ENCODE results near the gene TRPV5. TPM values are rescaled to one million over a fixed set of nuclear protein-coding genes. Genes with fewer than 3 reads are reported as not detected.

The TRPV5 gene
- total RNA-seq, 1 experiment from 2014 or later = not detected

DNA sequence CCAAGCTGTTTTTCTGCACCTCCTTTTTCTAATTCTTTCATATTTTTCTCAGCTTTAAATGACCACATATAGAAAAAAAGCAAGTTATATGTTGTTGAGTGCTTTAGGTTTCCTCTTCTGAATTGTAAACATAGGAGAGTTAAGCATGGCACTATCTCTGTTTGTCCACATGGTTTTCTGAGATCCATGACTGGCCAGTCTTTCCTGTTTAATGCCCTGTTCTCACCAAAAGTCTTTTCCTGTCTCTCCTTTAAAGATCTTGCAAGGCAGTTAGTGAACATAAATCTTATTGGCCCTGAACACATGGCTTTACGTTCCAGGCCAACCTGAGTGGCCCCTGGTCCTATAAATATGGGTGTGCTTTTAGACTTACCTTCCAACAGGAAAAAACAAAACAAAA lies 19.4 kb downstream of the TRPV5 start:
- DNase-seq (ENCODE audit: low spot score) = no peak
- in situ Hi-C loops (cut with HindIII; ENCODE audit: low sequenced_read_pairs) = no loop called here

DNA sequence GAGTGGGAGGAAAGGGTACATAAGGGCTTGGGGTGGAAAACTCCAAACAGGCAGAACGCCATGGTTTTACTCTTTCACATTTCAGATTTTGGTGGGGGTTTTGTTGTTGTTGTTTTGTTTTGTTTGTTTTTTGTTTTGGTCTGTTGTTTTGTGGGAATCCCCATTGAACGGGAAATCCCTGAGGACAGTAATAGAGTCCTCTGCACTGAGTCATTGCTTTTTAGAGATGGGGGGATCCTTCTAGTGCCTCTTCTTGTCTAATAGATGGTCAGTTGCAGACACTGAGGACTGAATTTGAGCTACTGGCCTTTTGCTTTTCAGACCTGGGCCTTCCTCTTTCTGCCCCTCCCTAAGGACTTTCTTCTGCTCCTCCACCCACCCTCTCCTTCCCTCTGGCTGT lies 20.0 kb downstream of the TRPV5 start:
- no peak for DNase-seq (ENCODE audit: low spot score)
- in situ Hi-C loops (cut with HindIII; ENCODE audit: low sequenced_read_pairs) = no loop called here

- in situ Hi-C loops (cut with HindIII; ENCODE audit: low sequenced_read_pairs) = no loop called here
- no peak for DNase-seq (ENCODE audit: low spot score)
Observed at GRCh38 chr7:142913051-142913450, 20.5 kb downstream of the TRPV5 start.

GRCh38 chr7:142910481-142910880 lies 23.1 kb downstream of the TRPV5 start:
- in situ Hi-C loops (cut with HindIII; ENCODE audit: low sequenced_read_pairs) = no loop called here
- DNase-seq (ENCODE audit: low spot score) = no peak

DNA sequence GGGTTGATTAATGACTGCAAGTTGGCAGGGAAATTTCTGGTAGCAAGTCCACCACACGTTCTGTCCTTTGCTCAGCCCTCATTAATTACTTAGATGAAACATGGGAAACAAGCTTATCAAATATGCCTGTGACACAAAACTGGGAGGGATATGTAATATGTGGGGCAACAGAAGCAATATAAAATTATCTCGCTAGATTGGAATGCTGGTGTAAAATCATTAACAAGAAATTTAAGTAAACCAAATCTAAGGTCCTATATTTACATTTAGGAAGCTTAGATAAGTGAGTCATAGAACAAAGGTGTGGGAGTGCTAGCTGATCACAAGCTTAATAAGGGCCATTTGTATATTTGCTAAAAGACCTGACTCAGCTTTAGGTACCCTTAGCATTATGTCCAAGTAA lies 23.5 kb downstream of the TRPV5 start:
- in situ Hi-C loops (cut with HindIII; ENCODE audit: low sequenced_read_pairs) = no loop called here
- DNase-seq (ENCODE audit: low spot score) = no peak

DNA sequence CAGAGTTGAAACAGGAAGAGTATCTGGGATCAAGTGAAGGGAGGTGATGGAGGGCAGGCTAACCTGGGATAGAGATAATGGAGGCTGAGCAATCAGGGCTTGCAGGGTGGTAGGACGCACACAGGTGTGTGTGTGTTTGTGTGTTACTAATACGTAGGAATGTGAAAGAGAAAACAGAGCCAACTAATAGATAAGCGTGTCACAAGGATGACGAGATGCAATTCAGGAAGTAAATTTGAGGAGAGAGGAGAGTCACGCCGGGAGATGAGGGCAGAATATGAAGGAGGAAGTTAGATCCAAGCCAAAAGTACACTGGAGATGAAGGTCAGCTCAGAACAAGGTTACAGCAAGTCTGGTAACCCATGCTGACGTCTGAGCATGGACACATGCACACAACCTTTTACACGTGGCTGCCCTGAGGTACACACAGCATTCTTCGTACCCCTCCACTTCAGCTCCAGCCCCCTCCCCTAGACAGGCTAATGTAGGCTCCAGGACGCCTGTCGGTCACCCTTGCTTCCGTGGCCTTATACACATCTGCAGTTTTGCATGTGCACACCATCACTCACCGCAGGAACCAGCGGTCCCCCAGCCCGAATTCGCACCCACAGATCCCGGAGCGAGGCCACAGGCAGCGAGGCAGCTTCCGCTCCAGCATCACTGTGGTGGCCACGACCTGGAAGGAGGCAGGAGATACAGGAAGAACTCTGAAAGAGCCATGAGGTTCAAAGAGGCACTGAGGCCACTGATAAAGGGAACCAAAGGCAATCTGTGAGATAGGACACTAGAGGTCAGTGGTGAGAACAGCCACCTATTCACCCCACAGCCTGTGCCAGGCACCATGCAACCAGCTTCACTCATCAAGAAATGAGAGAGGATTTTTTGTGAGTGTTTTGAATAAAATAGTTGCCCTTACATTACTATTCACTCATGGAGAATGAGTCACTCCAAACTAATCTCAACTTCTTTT lies 24.3 kb downstream of the TRPV5 start:
- no peak for DNase-seq (ENCODE audit: low spot score)
- in situ Hi-C loops (cut with HindIII; ENCODE audit: low sequenced_read_pairs) = no loop called here

DNA sequence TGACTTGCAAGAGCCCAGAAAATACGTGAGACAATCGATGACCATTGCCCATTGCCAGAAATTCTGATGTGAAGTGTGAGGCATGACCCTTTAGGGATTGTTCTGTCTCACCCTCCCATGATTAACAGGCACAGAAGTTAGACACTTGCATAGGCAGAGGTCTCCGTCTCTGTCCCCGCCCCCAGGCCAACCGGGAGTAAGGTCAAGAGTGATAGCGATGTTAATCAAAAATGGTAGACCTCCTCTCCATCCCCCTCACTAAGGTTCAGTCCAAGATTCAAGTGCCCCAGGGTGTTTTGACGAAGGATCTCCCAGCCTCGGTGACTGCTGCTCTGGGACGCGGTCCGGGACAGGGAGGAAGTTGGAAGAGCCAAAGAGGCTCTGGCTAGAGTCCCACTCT lies 25.3 kb downstream of the TRPV5 start:
- in situ Hi-C loops (cut with HindIII; ENCODE audit: low sequenced_read_pairs) = no loop called here
- DNase-seq (ENCODE audit: low spot score) = no peak

DNA sequence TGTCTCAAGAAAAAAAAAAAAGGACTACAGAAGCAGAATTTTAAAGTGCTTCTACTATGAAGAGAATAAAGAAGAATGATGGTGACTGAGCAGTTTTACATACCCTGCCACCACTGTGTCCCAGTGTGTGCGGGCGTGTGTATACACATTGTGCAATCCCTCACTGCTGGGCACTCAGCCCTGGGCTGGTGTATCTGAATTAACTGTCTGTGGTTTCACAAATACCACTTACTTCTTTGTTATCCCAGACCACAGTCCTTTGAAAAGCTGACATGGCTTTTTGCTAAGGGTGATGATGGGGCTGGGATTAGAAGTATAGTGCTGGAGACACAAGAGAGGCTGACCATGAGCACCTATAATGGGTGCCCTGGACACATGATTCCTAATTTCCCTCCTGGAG lies 26.9 kb downstream of the TRPV5 start:
- DNase-seq (ENCODE audit: low spot score) = no peak
- in situ Hi-C loops (cut with HindIII; ENCODE audit: low sequenced_read_pairs) = no loop called here

- in situ Hi-C loops (cut with HindIII; ENCODE audit: low sequenced_read_pairs) = no loop called here
- DNase-seq (ENCODE audit: low spot score) = no peak
Observed at GRCh38 chr7:142905759-142906158, 27.8 kb downstream of the TRPV5 start.

DNA sequence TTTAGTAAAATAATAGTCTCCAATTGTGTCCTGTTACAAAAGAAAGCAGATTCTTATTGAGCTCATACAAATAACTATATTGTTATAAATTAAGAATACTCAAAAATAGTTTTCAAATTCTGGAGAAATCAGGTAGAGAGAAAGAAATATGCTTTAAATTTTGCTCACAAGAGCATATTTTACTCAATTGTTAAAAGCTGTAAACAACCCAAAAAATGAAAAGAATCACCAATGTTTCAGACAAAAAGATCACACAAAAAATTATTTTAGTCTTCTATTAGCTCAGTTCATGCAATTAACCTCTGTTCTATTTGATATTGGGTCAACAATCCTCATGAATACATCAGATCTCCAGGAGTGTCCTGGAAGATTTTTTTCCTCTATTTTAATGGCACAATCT lies 29.4 kb downstream of the TRPV5 start:
- no peak for DNase-seq (ENCODE audit: low spot score)
- in situ Hi-C loops (cut with HindIII; ENCODE audit: low sequenced_read_pairs) = no loop called here

GRCh38 chr7:142901426-142902259 lies 31.9 kb downstream of the TRPV5 start:
- no peak for DNase-seq (ENCODE audit: low spot score)
- in situ Hi-C loops (cut with HindIII; ENCODE audit: low sequenced_read_pairs) = no loop called here

GRCh38 chr7:142899661-142900060 lies 33.9 kb downstream of the TRPV5 start:
- no peak for DNase-seq (ENCODE audit: low spot score)
- in situ Hi-C loops (cut with HindIII; ENCODE audit: low sequenced_read_pairs) = no loop called here

- in situ Hi-C loops (cut with HindIII; ENCODE audit: low sequenced_read_pairs) = no loop called here
- DNase-seq (ENCODE audit: low spot score) = no peak
Observed at GRCh38 chr7:142898377-142899170, 35.0 kb downstream of the TRPV5 start.

- DNase-seq (ENCODE audit: low spot score) = no peak
- in situ Hi-C loops (cut with HindIII; ENCODE audit: low sequenced_read_pairs) = no loop called here
Observed at GRCh38 chr7:142897691-142898090, 35.9 kb downstream of the TRPV5 start.

DNA sequence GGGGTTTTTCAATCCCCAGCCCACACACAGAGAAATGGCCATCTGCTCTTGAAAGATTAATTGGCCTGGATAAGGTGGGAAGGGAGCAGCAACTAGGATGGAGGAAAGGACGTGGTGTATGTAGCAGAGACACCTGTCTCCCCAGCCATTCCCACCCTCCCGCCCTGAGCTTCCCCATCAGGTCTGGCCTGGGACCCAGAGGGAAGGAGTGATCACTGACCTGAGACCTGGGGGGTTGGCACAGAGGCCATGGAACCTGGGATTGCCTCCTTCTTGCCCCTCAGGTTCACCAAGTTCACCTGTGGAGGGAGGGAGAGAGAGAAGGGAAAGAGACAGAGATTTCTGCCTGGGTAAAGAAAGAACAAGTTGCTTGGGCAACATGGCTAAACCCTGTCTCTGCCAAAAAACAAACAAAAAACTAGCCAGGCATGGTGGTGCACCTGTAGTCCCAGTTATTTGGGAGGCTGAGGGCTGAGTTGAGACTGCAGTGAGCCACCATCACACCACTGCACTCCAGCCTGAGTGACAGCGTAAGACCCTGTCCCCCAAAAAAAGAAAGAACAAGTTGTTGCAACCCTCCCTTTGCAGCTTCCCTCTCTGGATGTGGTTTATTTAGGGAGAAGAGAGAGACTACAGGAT lies 36.7 kb downstream of the TRPV5 start:
- in situ Hi-C loops (cut with HindIII; ENCODE audit: low sequenced_read_pairs) = no loop called here
- no peak for DNase-seq (ENCODE audit: low spot score)

GRCh38 chr7:142896151-142896550 lies 37.4 kb downstream of the TRPV5 start:
- in situ Hi-C loops (cut with HindIII; ENCODE audit: low sequenced_read_pairs) = no loop called here
- no peak for DNase-seq (ENCODE audit: low spot score)

DNA sequence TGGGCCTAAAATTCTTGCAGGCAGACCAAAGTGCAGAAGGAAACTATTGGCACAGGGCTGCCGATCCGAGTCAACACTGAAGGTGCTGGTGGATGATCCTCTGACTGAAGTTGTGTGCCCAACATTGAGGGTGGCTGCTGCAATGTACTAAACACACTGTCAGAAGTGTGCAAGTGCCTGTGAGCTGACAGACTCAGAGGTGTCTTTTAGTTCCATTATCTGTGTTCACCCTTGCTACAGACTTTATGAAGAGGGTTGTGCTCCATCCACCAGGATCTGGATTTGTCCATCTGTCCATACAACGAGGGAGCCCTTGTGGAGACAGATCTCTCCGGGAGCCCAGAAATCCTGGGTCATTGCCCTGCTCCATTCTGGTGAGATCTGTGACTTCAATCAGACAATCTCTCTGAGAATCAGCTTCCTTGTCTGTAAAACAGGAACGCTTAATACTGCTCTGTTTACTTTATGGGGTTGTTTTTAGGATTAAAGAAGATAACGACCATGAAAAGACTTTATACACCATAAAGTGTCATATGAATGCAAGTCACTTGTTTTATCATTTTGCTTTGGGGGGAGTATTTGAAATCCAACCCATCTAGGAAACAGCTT lies 38.5 kb downstream of the TRPV5 start:
- no peak for DNase-seq (ENCODE audit: low spot score)
- in situ Hi-C loops (cut with HindIII; ENCODE audit: low sequenced_read_pairs) = no loop called here

GRCh38 chr7:142894112-142894984 lies 39.2 kb downstream of the TRPV5 start:
- in situ Hi-C loops (cut with HindIII; ENCODE audit: low sequenced_read_pairs) = no loop called here
- DNase-seq (ENCODE audit: low spot score) = no peak

All from G401 (cell line).